WERI-Rb-1 (cell line): Measurements from ENCODE around the gene COL13A1.
A peak's percentile ranks its signal among the peaks of the same experiment; 100 is the strongest.

Experiments
- DNase-seq: peaks from one replicate; pipeline ENCODE4 v3.0.0-alpha.2; 2020
- H3K27ac ChIP-seq: fragments of 250-450 bp; sonication (Bioruptor Pico); 2 replicates; pipeline ENCODE4 v1.5.1; 2020; ENCODE audit warnings: mild to moderate bottlenecking, moderate library complexity
- H3K27me3 ChIP-seq: fragments of 250-450 bp; sonication (Bioruptor Pico); 2 replicates; pipeline ENCODE4 v1.5.1; 2021; ENCODE audit warnings: mild to moderate bottlenecking, low read depth, moderate library complexity; ENCODE audit not compliant: insufficient read depth, severe bottlenecking
- H3K36me3 ChIP-seq: fragments of 250-450 bp; sonication (Bioruptor Pico); 2 replicates; pipeline ENCODE4 v1.5.1; 2020; ENCODE audit warnings: mild to moderate bottlenecking, moderate library complexity
- H3K4me3 ChIP-seq: 2 replicates; pipeline ENCODE4 v1.5.1; 2011; ENCODE audit warnings: low read depth, mild to moderate bottlenecking, control low read depth, low read length
- H3K9me3 ChIP-seq: fragments of 250-450 bp; sonication (Bioruptor Pico); 2 replicates; pipeline ENCODE4 v1.5.1; 2021; ENCODE audit warnings: mild to moderate bottlenecking, moderate library complexity; ENCODE audit not compliant: severe bottlenecking
- TF ChIP-seq, protein P1 (sequence below): IDR thresholded peaks from 2 replicates; pipeline ENCODE4 v1.5.1; 2011; ENCODE audit warnings: low read depth, mild to moderate bottlenecking, control low read depth, inconsistent platforms, low read length

Gene COL13A1

DNA sequence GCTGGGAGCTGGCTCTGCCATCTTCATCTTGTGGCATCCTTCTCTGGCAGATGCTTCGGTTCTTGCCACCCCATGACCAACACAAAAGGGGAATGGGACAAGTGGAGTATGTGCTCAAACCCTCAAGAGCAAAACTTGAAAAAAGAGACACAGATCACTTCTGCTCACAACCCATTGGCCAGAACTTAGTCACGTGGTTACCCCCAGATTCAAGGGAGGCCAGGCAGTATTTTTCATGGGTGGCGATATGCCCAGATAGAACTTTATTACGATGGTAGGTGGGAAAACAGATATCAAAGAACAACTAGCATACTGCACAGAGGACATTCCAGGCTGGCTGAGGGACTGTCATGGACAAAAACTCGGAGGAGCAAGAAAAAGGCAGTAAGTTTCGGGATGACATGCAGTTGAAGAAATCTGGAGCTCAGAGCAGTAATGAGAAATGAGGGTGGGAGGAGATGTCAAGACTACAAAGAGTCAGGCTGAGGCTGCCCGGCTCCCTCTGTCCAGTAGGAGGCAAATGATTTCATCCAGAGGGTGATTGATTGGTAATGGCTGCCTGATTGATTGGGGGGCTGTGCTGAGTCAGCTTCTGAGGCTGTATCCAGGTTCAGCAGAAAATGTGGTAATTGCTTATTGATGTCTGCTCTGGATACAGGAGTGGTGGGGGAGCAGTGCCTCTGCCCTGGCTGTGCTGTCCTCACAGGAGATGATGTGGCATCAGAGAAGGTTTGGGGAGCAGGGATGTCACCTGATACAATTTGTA is 25.3 kb downstream of the COL13A1 start:
- DNase-seq, result no peak
- H3K27ac ChIP-seq, result no peak overlapping the region
- H3K9me3 ChIP-seq, result no peaks in the 10 kb centered on the region
- H3K27me3 ChIP-seq, result no peaks in the 10 kb centered on the region
- H3K36me3 ChIP-seq, result peaks cover 12% of the 10 kb centered on the region
- TF ChIP-seq, protein P1, sequence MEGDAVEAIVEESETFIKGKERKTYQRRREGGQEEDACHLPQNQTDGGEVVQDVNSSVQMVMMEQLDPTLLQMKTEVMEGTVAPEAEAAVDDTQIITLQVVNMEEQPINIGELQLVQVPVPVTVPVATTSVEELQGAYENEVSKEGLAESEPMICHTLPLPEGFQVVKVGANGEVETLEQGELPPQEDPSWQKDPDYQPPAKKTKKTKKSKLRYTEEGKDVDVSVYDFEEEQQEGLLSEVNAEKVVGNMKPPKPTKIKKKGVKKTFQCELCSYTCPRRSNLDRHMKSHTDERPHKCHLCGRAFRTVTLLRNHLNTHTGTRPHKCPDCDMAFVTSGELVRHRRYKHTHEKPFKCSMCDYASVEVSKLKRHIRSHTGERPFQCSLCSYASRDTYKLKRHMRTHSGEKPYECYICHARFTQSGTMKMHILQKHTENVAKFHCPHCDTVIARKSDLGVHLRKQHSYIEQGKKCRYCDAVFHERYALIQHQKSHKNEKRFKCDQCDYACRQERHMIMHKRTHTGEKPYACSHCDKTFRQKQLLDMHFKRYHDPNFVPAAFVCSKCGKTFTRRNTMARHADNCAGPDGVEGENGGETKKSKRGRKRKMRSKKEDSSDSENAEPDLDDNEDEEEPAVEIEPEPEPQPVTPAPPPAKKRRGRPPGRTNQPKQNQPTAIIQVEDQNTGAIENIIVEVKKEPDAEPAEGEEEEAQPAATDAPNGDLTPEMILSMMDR, result peak; percentile 43
- H3K4me3 ChIP-seq, result no peak overlapping the region

DNA sequence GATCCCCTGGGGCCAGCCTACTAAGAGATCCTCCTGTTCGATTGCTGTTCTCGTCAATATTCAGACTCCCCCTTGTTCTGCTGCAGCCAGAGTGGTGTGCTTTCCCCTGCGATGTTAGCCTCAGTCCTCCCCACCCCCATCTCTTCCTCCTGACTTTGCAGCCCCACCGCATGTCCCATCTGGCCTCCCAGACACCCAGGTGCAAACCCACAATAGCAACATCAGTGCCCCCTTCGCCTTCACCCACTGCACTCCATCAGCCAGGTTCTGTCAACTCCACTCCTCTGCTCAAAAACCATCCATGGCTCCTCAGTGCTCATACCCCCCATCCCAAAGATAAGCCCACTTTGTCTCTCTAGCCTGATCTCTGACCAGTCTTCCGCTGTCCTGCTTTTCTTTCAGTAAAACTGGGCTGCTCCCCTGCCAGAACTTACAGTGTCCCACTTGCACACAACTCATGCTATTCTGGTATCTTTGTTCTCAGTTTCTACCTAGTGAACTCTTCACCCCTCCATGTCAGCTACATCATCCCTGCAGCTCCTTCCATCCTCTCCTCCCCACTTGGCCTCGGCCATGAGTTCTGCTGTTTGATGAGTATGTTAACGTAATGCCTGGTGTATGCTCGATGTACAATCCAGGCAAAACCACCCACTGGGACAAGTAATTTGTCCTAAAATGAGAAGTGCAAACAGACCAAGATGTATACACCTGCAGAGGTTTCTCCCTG is 26.6 kb downstream of the COL13A1 start:
- no peak overlapping the region for H3K4me3 ChIP-seq
- H3K27me3 ChIP-seq, result no peaks in the 10 kb centered on the region
- no peak for DNase-seq
- H3K36me3 ChIP-seq, result peaks cover 8% of the 10 kb centered on the region
- peak overlapping the region; percentile 47 for H3K27ac ChIP-seq
- TF ChIP-seq, protein P1, result no peak
- H3K9me3 ChIP-seq, result no peaks in the 10 kb centered on the region

DNA sequence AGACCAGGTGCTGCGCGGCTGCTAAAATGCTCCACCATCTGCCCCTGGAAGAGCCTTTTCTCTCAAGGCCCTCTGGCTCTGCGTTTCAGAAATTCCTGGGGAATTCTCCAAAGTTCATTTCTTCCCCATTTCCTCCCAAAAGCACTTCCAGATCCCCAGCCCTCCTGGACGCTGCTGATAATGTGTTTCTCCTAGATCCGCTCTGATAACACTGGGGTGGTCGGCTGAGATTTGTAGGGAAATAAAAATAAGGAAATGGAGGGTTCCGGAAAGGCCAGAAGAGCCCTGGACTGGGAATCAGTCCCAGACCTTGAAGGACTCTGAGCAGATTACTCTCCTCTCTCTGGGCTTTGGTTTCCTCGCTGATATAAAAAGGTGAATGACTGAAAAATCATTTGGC is 28.1 kb downstream of the COL13A1 start:
- H3K27ac ChIP-seq, result peak overlapping the region; percentile 7; the same call in 1 of the 2 replicates
- H3K36me3 ChIP-seq, result peaks cover 8% of the 10 kb centered on the region
- TF ChIP-seq, protein P1, result no peak
- no peak for DNase-seq
- no peaks in the 10 kb centered on the region for H3K9me3 ChIP-seq
- H3K27me3 ChIP-seq, result no peaks in the 10 kb centered on the region
- H3K4me3 ChIP-seq, result no peak overlapping the region

DNA sequence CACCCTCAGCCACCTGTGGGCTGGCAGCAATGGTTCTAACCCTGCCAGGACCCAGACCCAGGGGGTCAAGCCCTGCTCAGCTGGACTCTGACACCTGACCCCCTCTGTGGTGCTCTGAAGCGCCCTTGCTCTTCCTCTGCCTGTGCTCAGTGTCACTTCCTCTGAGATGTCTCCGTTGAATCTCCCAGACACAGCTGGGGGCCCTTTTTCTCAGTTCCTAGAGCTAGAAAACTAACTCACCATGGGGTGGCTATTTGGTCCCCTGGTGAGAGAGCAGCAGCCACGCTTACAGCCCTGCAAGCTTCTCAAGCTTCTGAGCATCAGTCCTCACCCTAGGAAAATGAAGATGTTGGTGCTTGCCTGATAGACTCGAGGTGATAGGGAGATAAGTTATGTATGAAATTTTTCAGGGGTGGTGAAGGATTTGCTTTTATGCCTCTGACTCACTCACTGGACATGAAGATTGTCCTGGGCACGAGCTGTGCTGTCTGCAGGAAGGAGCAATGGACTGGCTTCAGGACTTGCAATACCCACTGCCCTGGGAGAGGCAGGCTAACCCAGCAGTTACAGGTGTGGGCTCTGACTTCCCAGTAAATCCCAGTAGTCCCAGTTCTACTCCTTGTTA is 29.6 kb downstream of the COL13A1 start:
- TF ChIP-seq, protein P1, result no peak
- H3K36me3 ChIP-seq, result 0 out of 2 replicates have a peak, but pooled peaks cover 2% of the 10 kb centered on the region
- no peak for DNase-seq
- H3K9me3 ChIP-seq, result no peaks in the 10 kb centered on the region
- H3K27me3 ChIP-seq, result no peaks in the 10 kb centered on the region
- H3K4me3 ChIP-seq, result no peak overlapping the region
- no peak overlapping the region for H3K27ac ChIP-seq

DNA sequence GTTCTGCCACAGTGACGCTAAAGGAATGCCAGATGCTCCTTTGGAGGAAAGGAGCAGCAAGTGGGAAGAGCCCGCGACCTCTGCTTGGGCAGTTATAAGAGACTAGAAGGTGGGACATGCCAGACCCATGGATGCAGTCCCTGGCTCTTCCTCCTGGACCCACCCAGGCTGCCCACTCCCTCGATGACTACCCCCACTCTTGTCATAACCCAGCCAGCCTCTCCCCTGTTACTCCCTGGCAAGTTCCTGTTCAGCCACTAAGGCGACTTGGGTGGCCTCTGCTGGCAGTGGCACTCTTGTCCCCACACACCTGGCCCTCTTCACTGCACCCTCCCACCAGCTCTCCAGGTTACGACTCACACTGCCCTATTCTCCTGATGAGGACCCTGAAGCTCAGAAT is 33.5 kb downstream of the COL13A1 start:
- Histone ChIP-seq H3K36me3 (no peaks in the 10 kb centered on the region), H3K27ac (no peak overlapping the region), H3K4me3 (no peak overlapping the region), H3K9me3 (no peaks in the 10 kb centered on the region), H3K27me3 (no peaks in the 10 kb centered on the region)
- DNase-seq, result no peak
- TF ChIP-seq, protein P1, result no peak
